Measurements from ENCODE around the gene PRR5.

PRR5 gene

GRCh38 chr22:44765571-44766285 is 63.7 kb downstream of the PRR5 start:
- no peak for TF ChIP-seq CTCF (IDR thresholded peaks at IDR 0.05; ENCODE audit: low read depth, low read length, poor library complexity, severe bottlenecking)
- no peak for TF ChIP-seq EZH2phosphoT487 (IDR thresholded peaks at IDR 0.05; ENCODE audit: borderline replicate concordance, low read length)

GRCh38 chr22:44773082-44773481 is 71.1 kb downstream of the PRR5 start:
- TF ChIP-seq EZH2phosphoT487 (IDR thresholded peaks at IDR 0.05; ENCODE audit: borderline replicate concordance, low read length) (no peak), CTCF (IDR thresholded peaks at IDR 0.05; ENCODE audit: low read depth, low read length, poor library complexity, severe bottlenecking) (no peak)
- H3K4me1 ChIP-seq (ENCODE audit: control insufficient read depth, low read length) = no peaks in the 10 kb centered on the region
- no peaks in the 10 kb centered on the region for H3K9me3 ChIP-seq (ENCODE audit: control insufficient read depth, insufficient read depth, low read length)
- no peaks in the 10 kb centered on the region for H3K79me2 ChIP-seq (ENCODE audit: control insufficient read depth, low read length)
- H3K4me3 ChIP-seq (ENCODE audit: low read length) = no peak overlapping the region
- no peak overlapping the region for H3K27ac ChIP-seq (ENCODE audit: low read depth, low read length)
- no peak overlapping the region for H3K4me2 ChIP-seq (ENCODE audit: low read length)
- no peaks in the 10 kb centered on the region for H3K36me3 ChIP-seq (ENCODE audit: control insufficient read depth, low read length)
- no peaks in the 10 kb centered on the region for H3K9me2 ChIP-seq (replicated peaks; ENCODE audit: control insufficient read depth, low read length)
- H4K20me1 ChIP-seq (ENCODE audit: control insufficient read depth, insufficient read depth, low read depth, low read length) = no peaks in the 10 kb centered on the region
- no peaks in the 10 kb centered on the region for H3F3A ChIP-seq (ENCODE audit: control insufficient read depth, insufficient read depth)
- H3K27me3 ChIP-seq (ENCODE audit: control insufficient read depth, low read length) = no peaks in the 10 kb centered on the region

More at GRCh38 chr22:44765571-44766285, 63.7 kb downstream of the PRR5 start:
- no peaks in the 10 kb centered on the region for H3K4me1 ChIP-seq (ENCODE audit: control insufficient read depth, low read length)
- no peaks in the 10 kb centered on the region for H3K36me3 ChIP-seq (ENCODE audit: control insufficient read depth, low read length)
- no peaks in the 10 kb centered on the region for H3K9me2 ChIP-seq (replicated peaks; ENCODE audit: control insufficient read depth, low read length)
- H3K27me3 ChIP-seq (ENCODE audit: control insufficient read depth, low read length) = no peaks in the 10 kb centered on the region
- H3K9me3 ChIP-seq (ENCODE audit: control insufficient read depth, insufficient read depth, low read length) = no peaks in the 10 kb centered on the region
- H3K4me2 ChIP-seq (ENCODE audit: low read length) = no peak overlapping the region
- H4K20me1 ChIP-seq (ENCODE audit: control insufficient read depth, insufficient read depth, low read depth, low read length) = no peaks in the 10 kb centered on the region
- no peaks in the 10 kb centered on the region for H3F3A ChIP-seq (ENCODE audit: control insufficient read depth, insufficient read depth)
- H3K79me2 ChIP-seq (ENCODE audit: control insufficient read depth, low read length) = no peaks in the 10 kb centered on the region
- H3K4me3 ChIP-seq (ENCODE audit: low read length) = no peak overlapping the region
- no peak overlapping the region for H3K27ac ChIP-seq (ENCODE audit: low read depth, low read length)

- no peaks in the 10 kb centered on the region for H3K9me2 ChIP-seq (replicated peaks; ENCODE audit: control insufficient read depth, low read length)
- H3K4me3 ChIP-seq (ENCODE audit: low read length) = no peak overlapping the region
- H3F3A ChIP-seq (ENCODE audit: control insufficient read depth, insufficient read depth) = no peaks in the 10 kb centered on the region
- H3K79me2 ChIP-seq (ENCODE audit: control insufficient read depth, low read length) = no peaks in the 10 kb centered on the region
- no peaks in the 10 kb centered on the region for H4K20me1 ChIP-seq (ENCODE audit: control insufficient read depth, insufficient read depth, low read depth, low read length)
- TF ChIP-seq EZH2phosphoT487 (IDR thresholded peaks at IDR 0.05; ENCODE audit: borderline replicate concordance, low read length) = no peak
- TF ChIP-seq CTCF (IDR thresholded peaks at IDR 0.05; ENCODE audit: low read depth, low read length, poor library complexity, severe bottlenecking) = no peak
- H3K4me1 ChIP-seq (ENCODE audit: control insufficient read depth, low read length) = no peaks in the 10 kb centered on the region
- H3K27ac ChIP-seq (ENCODE audit: low read depth, low read length) = no peak overlapping the region
- no peaks in the 10 kb centered on the region for H3K9me3 ChIP-seq (ENCODE audit: control insufficient read depth, insufficient read depth, low read length)
- no peaks in the 10 kb centered on the region for H3K27me3 ChIP-seq (ENCODE audit: control insufficient read depth, low read length)
- H3K4me2 ChIP-seq (ENCODE audit: low read length) = no peak overlapping the region
- no peaks in the 10 kb centered on the region for H3K36me3 ChIP-seq (ENCODE audit: control insufficient read depth, low read length)
Observed at GRCh38 chr22:44775862-44776261, 73.9 kb downstream of the PRR5 start.

Measured in DOHH2 (cell line).